T-helper 9 cell (primary cell): ENCODE measurements around the gene MUC3A.
"Not testable (repeated sequence)": the region's sequence is repeated elsewhere in the genome, so short reads cannot be mapped to it uniquely, and the experiment has no call there.

Experiments used
- DNase-seq: peaks from one replicate; pipeline ENCODE4 v3.0.0-alpha.2; 2020
- total RNA-seq, 2 donors: gene quantifications; one replicate each; lab custom pipeline; 2026; lab: John Stamatoyannopoulos, UW

MUC3A gene, protein sequence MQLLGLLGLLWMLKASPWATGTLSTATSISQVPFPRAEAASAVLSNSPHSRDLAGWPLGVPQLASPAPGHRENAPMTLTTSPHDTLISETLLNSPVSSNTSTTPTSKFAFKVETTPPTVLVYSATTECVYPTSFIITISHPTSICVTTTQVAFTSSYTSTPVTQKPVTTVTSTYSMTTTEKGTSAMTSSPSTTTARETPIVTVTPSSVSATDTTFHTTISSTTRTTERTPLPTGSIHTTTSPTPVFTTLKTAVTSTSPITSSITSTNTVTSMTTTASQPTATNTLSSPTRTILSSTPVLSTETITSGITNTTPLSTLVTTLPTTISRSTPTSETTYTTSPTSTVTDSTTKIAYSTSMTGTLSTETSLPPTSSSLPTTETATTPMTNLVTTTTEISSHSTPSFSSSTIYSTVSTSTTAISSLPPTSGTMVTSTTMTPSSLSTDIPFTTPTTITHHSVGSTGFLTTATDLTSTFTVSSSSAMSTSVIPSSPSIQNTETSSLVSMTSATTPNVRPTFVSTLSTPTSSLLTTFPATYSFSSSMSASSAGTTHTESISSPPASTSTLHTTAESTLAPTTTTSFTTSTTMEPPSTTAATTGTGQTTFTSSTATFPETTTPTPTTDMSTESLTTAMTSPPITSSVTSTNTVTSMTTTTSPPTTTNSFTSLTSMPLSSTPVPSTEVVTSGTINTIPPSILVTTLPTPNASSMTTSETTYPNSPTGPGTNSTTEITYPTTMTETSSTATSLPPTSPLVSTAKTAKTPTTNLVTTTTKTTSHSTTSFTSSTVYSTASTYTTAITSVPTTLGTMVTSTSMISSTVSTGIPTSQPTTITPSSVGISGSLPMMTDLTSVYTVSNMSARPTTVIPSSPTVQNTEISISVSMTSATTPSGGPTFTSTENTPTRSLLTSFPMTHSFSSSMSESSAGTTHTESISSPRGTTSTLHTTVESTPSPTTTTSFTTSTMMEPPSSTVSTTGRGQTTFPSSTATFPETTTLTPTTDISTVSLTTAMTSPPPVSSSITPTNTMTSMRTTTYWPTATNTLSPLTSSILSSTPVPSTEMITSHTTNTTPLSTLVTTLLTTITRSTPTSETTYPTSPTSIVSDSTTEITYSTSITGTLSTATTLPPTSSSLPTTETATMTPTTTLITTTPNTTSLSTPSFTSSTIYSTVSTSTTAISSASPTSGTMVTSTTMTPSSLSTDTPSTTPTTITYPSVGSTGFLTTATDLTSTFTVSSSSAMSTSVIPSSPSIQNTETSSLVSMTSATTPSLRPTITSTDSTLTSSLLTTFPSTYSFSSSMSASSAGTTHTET (N-terminal part only)
- total RNA-seq, result 0.07 to 0.24 reads per million in 2 donors

DNA sequence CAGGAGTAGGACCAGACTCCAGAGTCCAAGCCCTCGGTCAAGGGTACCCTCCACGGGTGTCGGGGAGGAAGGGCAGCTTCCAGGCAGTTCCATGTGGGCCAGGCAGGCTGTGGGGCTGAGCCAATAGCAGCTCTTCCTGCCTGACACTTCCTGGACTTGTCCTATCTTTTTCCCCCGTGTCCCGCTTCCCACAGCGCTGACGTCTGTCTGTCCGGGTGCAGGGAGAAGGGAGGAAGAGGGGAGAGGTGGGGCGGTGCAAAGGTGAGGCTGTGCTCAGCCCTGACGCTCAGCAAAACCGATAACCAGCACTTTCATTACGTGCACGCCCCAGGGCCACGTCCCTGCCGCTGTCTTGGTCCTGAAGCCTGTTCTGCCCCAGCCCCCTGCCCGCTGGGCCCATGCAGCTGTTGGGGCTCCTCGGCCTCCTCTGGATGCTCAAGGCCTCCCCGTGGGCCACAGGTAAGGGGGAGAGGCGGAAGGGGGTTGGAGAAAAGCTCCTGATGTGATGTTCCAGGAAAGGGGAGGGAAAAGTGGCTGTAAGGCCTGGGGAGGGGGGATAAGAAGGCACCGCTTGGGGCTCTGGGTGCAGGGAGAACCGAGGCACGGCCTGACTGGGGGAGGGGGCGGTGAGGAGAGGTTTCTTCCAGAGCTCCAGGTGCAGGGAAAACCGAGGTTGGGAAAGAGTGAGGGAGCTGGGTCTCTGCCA lies at the start of gene MUC3A:
Gene MUC3A, plus strand, starts transcription at position 308 of the 706 bp plus-strand sequence. Its CDS starts 91 bp downstream, at position 399.
- DNase-seq, result no peak

DNA sequence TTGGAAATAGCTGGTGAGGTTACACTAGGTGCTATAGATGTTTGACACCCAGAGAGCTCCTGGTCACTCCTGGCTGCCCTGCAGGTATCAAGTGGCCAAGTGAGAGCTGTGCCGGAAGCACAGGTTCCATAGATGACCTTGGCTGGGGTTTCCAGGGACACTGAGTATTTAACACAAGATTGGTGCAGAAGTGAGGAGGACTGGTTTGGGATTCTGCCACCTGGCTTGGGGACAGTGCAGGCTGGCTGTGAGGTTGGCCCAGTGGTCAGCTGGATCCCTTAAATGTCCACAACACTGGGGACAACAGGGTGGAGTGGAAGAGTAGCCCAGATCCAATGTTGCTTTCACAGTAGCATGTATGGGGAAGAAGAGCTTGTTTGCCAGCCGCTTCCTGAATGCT lies 48.4 kb upstream of the MUC3A start:
- DNase-seq, result no peak

DNA sequence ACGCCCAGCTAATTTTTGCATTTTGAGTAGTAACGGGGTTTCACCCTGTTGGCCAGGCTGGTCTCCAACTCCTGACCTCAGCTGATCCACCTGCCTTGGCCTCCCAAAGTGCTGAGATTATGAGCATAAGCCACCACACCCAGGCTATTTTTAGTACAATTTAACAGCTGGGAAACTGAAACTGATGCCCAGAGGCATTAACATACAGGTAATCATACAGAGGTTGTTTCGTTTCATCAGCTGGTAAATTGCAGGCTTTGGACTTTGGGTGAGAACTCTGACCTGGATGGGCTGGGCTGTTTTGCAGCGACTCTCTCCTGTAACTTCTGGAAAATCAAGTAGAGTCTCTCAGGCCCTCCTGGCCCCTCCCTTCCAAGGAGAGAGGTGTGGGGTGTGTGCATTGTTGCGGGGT lies 47.4 kb upstream of the MUC3A start:
- no peak for DNase-seq

DNA sequence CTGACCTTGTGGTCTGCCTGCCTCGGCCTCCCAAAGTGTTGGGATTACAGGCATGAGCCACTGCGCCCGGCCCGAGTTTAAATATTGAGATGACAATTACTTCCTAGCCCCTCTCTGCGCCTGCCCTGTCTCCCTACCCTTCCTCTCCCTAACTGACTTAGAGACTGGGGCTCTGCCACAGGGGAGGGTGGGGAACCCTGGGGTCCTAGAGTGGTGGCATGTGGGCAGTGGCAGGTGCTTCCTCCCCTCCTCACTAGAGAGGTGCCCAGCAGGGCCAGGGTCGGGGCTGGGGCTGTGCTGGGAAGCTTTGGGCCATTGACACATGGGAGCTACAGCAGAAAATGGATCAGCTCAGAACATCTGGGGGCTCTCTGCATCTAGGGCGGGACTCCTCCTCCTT lies 46.7 kb upstream of the MUC3A start:
- no peak for DNase-seq

DNA sequence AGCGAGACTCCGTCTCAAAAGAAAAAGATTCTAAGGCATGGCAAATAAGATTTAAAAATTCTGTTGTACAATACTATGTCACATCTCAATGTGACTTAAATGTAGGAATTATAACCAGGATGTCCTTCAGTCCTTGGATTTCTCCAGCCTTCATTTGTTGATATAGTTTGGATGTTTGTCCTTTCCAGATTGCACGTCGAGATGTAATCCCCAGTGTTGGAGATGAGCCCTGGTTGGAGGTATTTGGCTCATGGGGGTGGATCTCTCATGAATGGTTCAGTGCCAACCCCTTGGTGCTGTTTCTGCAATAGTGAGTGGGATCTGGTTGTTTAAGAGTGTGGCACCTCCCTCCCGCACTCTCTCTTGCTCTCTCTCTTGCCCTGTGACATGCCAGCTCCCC lies 40.8 kb upstream of the MUC3A start:
- no peak for DNase-seq

GRCh38 chr7:100910443-100910842 lies 38.9 kb upstream of the MUC3A start:
- DNase-seq, result not testable (repeated sequence)

DNA sequence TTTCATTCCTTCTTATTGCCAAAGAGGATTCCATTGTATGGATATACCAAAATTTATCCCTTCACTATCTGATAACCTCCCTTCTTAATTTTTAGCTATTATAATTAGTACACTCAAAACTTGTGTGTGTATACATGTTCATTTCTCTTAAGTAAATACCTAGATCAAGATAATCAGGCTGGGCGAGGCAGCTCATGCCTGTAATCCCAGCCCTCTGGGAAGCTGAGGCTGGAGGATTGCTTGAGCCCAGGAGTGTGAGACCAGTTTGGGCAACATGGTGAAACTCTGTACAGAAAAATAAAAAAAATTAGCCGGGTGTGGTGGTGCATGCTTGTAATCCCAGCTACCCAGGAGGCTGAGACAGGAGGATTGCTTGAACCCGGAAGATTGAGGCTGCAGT lies 37.9 kb upstream of the MUC3A start:
- no peak for DNase-seq

GRCh38 chr7:100914208-100914878 lies 35.0 kb upstream of the MUC3A start:
- no peak for DNase-seq

DNA sequence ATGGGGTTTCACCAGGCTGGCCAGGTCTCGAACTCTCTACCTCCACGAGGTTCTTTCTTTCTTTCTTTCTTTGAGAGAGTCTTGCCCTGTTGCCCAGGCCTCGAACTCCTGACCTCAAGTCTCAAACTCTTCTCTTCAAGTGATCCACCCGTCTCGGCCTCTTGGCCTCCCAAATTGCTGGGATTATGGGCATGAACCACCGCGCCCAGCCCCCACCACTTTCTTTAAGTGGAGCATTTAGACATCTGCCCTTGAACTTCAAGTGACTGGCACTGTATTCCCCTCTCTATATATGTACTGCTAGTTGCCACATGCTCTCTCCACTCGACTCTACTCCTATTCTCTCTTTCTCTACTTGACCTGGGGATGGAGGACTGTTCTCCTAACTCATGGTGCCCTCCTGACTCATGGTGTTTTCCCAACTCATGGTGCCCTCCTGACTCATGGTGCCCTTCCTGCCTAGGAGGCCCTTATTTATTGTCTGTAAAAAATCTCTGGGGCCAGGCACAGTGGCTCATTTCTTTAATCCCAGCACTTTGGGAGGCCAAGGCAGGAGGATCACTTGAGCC lies 34.4 kb upstream of the MUC3A start:
- DNase-seq, result no peak

GRCh38 chr7:100919335-100919734 lies 30.0 kb upstream of the MUC3A start:
- not testable (repeated sequence) for DNase-seq

- not testable (repeated sequence) for DNase-seq
Observed at GRCh38 chr7:100919779-100920437, 29.4 kb upstream of the MUC3A start.

DNA sequence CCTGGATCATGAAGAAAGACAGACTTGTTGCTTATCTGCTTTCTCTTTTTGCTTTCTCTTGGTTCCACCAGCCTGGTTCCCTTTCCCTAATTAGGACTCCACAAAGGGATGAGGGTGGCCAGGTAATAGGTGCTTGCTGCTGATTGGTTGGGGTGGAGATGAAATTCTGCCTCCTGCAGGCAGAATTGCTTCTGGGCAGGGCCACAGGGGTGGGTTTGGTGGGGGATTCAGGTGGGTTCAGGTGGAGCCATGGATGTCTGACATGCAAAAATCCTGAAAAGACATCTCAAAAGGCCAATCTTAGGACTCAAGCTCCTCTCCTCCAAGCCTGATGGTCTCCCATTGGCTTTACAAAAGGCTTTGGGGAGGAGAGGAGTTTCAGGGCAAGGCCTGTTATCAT lies 28.3 kb upstream of the MUC3A start:
- DNase-seq, result no peak

DNA sequence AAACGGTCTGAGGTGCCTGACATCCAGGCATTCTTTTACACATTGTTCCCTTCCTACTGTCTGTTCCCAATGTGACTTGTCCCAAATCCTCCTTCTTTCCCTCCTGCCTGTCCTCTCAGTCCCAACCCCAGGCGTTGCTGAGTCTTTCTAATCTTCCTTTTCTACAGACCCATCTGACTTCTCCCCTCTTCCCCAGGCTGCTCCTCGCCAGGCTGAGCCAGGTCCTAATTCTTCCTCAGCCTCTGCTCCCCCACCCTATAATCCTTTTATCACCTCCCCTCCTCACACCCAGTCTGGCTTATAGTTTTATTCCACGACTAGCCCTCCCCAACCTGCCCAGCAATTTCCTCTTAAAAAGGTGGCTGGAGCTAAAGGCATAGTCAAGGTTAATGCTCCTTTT lies 25.7 kb upstream of the MUC3A start:
- DNase-seq, result not testable (repeated sequence)

- no peak for DNase-seq
Observed at GRCh38 chr7:100929808-100930174, 19.5 kb upstream of the MUC3A start.

- no peak for DNase-seq
Observed at GRCh38 chr7:100933734-100934133, 15.6 kb upstream of the MUC3A start.

- not testable (repeated sequence) for DNase-seq
Observed at GRCh38 chr7:100935381-100935780, 14.0 kb upstream of the MUC3A start.

DNA sequence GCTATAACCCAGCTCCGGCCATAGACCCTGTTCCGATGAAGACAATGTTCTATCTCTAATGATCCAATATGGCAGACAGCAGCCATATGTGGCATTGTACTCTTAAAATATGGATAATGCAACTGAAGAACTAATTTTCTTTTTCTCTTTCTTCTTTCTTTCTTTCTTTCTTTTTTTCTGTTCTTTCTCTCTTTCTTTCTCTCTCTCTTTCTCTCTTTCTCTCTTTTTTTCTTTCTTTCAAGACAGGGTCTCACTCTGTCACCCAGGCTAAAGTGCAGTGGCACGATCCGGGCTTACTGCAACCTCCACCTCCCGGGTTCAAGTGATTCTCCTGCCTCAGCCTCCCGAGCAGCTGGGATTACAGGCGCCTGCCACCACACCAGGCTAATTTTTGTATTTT lies 13.2 kb upstream of the MUC3A start:
- DNase-seq, result not testable (repeated sequence)

DNA sequence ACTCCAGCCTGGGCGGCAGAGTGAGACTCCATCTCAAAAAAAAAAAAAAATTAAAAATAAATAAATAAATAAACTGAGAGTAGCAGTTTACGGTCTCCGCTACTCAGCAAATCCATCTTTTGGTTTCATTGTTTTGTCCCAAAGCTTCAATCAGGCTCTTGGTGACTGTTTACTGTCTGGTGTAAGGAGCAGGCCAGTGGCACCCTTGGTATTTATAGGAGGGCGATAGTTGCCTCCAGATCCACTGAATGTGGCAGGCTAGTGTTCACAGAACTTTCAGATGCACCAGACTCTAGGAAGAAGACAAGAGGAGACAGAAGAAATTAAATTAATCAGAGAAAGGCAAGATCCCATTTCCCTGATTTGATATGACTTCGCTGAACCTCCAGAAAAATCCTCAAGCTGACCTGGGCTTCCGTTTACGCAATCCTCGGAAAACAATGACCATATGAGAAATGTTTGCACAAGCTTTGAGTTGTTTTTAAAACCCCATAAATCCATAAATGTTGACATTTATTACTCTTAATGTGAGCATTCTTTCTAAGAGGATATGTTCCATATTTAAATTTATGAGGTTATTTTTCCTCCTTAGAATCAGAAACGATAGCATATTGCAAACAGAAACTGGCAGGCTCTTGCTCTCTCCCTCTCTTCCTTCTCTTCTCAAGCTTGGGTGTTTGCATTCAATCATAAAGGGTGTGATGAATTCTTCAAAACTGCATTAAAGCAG lies 7.1 kb upstream of the MUC3A start:
- no peak for DNase-seq

GRCh38 chr7:100943693-100944092 lies 5.6 kb upstream of the MUC3A start:
- no peak for DNase-seq

DNA sequence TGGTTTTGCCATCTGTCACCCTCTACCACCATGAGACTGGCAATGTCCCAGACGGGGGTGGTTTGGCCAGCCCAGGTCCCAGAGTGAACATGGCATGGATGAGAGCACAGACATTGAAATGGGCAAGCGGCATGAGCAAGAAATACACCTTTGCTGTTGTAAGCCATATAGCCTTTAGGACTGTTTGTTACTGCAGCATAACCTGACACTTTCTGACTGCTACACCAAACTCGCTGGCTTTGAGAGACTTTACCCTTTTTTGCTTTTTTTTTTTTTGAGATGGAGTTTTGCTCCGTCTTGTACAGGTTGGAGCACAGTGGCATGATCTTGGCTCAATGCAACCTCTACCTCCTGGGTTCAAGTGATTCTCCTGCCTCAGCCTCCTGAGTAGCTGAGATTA lies 5.2 kb upstream of the MUC3A start:
- no peak for DNase-seq
